ENCODE data around the gene HTR3C. TPM values are rescaled to one million over a fixed set of nuclear protein-coding genes. Genes with fewer than 3 reads are reported as not detected.
A peak's percentile ranks its signal among the peaks of the same experiment; 100 is the strongest.

HTR3C gene
- total RNA-seq, 1 experiment from 2014 or later: not detected

DNA sequence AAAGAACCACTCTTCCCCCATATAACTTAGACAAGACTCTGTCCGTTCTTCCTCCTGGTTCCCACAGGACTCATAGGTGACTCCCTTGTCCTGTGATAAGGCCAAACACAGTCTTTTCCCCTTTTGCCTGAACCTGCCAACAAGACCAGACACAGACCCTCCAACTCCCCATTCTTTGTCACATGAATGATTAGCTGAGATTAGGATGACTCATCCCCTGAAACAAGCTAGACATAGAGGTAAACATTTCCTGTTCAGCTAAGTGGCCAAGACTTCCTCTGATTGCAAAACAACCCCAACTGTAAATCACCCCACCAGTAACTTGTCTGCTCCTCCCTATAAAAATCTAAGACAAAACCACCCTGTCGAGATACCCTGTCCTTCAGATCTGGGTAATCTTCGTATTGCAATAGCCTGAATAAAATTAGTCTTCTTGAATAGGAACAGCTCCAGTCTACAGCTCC, 32.6 kb downstream of the HTR3C start:
- DNase-seq (ENCODE audit: low read depth): peak; percentile 15

DNA sequence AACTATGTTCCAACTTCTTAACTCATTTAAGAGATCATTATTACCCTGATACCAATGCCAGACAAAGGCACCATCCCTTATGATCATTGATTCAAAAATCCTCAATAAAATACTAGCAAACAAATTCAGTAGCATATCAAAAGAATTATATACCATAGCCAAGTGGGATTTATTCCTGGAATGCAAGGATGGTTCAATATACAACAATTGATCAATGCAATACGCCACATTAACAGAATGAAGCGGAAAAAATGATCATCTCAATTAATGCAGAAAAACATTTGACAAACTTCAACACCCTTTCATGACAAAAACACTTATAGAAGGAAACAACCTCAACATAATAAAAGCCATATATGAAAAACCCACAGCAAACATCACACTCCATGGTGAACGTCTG, 39.4 kb downstream of the HTR3C start:
- DNase-seq (ENCODE audit: low read depth): no peak

- no peak for DNase-seq (ENCODE audit: low read depth)
Measured at GRCh38 chr3:184096811-184097383, 44.0 kb downstream of the HTR3C start, which contains the start of gene HTR3E. Gene HTR3E, plus strand, starts transcription at chr3:184097064. Its CDS starts 466 bp downstream, at chr3:184097530.

GRCh38 chr3:184097556-184097955, 44.7 kb downstream of the HTR3C start:
- DNase-seq (ENCODE audit: low read depth): no peak

- no peak for DNase-seq (ENCODE audit: low read depth)
Measured at GRCh38 chr3:184099806-184100686, 47.2 kb downstream of the HTR3C start.

Other genes with a start within 250 kb of the HTR3C start
- gene MAP6D1, start 227.5 kb upstream of the HTR3C start, total RNA-seq (2014; rRNA removed; shearing (Covaris generic)): 1.7 and 6.8 TPM in 2 replicates
- gene PARL, start 168.2 kb upstream of the HTR3C start, total RNA-seq (2014; rRNA removed; shearing (Covaris generic)): 73.9 and 88.0 TPM in 2 replicates
- gene ABCC5, start 35.2 kb upstream of the HTR3C start, total RNA-seq (2014; rRNA removed; shearing (Covaris generic)): 10.0 and 28.5 TPM in 2 replicates
- gene HTR3D, start 21.3 kb upstream of the HTR3C start, total RNA-seq (2014; rRNA removed; shearing (Covaris generic)): not detected in 2 replicates
- not detected in 2 replicates for gene HTR3E, start 44.0 kb downstream of the HTR3C start, total RNA-seq (2014; rRNA removed; shearing (Covaris generic))
- gene EIF2B5, start 82.3 kb downstream of the HTR3C start, total RNA-seq (2014; rRNA removed; shearing (Covaris generic)): 53.5 and 57.9 TPM in 2 replicates
- 28.1 and 28.3 TPM in 2 replicates for gene DVL3, start 102.3 kb downstream of the HTR3C start, total RNA-seq (2014; rRNA removed; shearing (Covaris generic))
- 397 and 510 TPM in 2 replicates for gene AP2M1, start 121.8 kb downstream of the HTR3C start, total RNA-seq (2014; rRNA removed; shearing (Covaris generic))
- 26.9 and 28.1 TPM in 2 replicates for gene ABCF3, start 133.2 kb downstream of the HTR3C start, total RNA-seq (2014; rRNA removed; shearing (Covaris generic))
- gene VWA5B2, start 176.5 kb downstream of the HTR3C start, total RNA-seq (2014; rRNA removed; shearing (Covaris generic)): not detected in 2 replicates
- gene ALG3, start 195.9 kb downstream of the HTR3C start, total RNA-seq (2014; rRNA removed; shearing (Covaris generic)): 50.8 and 60.0 TPM in 2 replicates
- 15.7 and 21.5 TPM in 2 replicates for gene EEF1AKMT4, start 196.6 kb downstream of the HTR3C start, total RNA-seq (2014; rRNA removed; shearing (Covaris generic))
- gene CAMK2N2, start 208.5 kb downstream of the HTR3C start, total RNA-seq (2014; rRNA removed; shearing (Covaris generic)): 0.11 and 0.95 TPM in 2 replicates
- not detected in 2 replicates for gene ECE2, start 223.0 kb downstream of the HTR3C start, total RNA-seq (2014; rRNA removed; shearing (Covaris generic))
- 984 and 1,516 TPM in 2 replicates for gene PSMD2, start 246.2 kb downstream of the HTR3C start, total RNA-seq (2014; rRNA removed; shearing (Covaris generic))